NCI-H146 treated with DMSO at 0.1 percent for 48 hours (cell line): ENCODE measurements around the gene CBX7.

Experiments used
- DNase-seq: peaks from one replicate; lab custom pipeline; 2025; ENCODE audit not compliant: unreplicated experiment; lab: John Stamatoyannopoulos, UW

CBX7 gene

GRCh38 chr22:39128508-39128907, 24.0 kb downstream of the CBX7 start:
- no peak for DNase-seq

DNA sequence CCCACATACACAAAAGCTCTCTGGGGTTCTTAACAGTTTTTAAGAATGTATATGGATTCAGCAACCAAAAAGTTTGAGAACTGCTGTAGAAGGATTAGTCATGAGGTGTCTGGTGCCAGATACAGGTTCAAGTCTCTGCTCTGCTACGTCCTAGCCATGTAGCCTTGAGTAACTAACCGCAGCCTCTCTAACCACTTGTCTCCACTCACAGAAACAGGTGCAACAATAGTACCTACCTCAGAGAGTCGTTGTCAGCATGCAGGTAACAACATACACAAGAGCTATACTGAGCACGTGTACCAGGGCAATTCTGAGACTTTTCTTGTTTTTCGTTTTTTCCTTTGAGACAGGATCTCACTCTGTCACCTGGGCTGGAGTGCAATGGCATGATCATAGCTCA, 26.9 kb downstream of the CBX7 start:
- no peak for DNase-seq

DNA sequence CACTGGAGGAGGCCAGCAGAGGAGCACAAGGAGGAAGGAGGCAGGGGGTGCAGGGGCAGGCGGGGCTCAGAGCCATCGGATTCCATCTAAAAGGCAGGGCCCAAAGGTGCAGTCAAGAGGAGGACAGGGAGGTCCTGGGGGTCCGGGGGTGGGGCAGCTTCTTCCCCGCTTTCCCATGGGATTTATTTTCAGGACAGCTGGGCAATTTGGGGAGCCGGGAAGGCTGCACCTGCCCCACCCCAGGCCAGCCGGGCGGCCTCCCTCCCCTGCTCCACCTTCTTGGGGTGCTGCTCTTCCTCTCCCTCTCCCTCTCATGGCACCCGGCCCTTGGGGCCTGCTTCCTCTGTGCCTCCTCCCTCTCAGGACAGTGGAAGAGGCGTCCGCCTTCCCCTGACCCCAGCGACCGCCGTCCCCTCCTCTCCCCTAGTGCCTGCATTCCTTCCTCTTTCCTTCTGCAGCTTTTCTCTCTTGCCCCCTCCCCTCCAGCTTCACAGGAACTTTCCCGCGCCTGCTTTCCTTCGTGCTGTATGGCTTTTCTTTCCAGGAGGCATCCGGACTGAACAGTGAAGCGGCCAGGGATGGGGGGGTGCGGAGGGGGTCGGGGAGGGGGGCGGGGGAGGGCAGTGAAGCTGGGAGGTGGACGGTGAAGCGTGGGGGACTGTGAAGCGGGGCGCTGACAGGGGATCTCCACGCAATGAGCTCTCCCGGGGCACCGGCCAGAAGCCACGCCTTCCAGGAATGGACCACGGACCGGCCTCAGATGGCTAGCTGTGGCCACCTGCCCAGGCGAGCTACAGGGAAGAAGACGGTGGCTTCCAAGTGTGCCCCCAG, 28.5 kb downstream of the CBX7 start:
- no peak for DNase-seq

DNA sequence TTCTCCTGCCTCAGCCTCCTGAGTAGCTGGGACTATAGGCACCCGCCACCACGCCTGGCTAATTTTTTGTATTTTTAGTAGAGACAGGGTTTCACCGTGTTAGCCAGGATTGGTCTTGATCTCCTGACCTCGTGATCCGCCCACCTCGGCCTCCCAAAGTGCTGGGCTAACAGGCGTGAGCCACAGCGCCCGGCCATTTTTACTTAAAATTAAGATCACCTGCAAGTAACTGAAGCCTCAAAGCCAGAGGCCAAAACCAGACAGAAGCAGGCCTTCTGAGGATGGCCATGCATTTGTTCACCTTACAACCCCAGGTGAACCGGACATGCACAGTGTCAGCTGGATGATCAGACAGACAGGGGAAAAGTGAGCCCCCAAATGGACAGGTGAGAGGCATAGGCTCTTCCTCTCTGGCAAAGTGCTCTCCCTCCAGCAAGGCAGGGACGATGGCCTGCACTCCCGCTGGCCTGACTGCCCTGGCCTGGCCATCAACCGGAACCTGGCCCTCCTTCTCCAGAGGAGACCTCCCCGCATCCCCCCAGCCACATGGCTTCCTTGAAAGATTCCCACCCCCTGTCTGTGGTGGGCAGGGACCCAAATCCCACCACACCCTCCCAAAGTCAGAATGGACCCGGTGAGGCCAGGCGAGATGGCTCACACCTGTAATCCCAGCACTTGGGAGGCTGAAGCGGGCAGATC, 29.6 kb downstream of the CBX7 start:
- no peak for DNase-seq

- no peak for DNase-seq
Observed at GRCh38 chr22:39120983-39121382, 31.5 kb downstream of the CBX7 start.

DNA sequence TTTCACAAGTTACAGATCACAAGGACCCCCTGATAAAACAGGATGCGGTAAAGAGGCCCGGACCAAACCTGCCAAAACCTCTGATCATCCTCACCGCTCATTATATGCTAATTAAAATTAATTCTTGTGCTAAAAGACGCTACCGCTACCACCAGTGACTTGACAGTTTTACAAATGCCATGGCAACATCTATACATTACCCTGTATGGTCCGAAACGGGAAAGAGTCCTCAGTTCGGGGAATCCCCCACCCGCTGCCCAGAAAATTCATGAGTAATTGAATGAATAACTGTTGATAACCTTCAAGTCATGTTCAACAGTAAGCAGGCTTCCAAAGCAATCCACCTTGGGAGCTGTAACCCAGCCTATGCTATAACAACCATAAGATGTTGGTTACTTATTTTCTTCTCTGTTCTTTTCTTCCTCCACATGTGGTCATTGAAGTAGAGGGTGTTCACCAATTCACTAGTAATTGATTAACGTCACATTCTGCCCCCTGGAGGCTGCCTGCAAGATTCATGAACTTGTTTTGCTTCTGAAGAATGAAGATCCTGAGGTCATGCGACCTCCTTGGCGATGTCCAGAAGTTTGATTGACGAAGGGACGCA, 34.8 kb downstream of the CBX7 start:
- DNase-seq = no peak

- DNase-seq = no peak
Observed at GRCh38 chr22:39115977-39116621, 36.4 kb downstream of the CBX7 start.

- no peak for DNase-seq
Observed at GRCh38 chr22:39115570-39115969, 36.9 kb downstream of the CBX7 start.

- DNase-seq = no peak
Observed at GRCh38 chr22:39114112-39114511, 38.4 kb downstream of the CBX7 start.

- no peak for DNase-seq
Observed at GRCh38 chr22:39110631-39111561, 41.6 kb downstream of the CBX7 start.

GRCh38 chr22:39109361-39109760, 43.1 kb downstream of the CBX7 start:
- DNase-seq = no peak

DNA sequence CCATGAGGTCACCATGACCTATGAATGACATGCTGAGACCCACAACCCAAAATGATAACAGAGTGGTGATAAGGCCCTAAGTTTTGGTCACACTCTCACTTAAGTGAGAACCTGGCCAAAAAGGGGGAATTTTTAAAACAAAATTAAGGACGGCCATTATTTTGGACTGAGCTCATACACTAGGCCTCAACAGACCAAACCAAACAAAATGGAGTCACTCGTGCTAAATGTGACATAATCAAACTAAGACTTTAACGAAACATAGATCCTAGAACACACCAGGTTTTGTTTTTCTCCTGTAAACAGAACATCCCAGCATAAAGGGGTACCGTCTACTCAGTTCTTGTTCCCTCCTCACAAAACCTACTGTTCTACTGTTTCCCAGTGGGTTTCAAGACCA, 44.0 kb downstream of the CBX7 start:
- no peak for DNase-seq

GRCh38 chr22:39106326-39106725, 46.2 kb downstream of the CBX7 start:
- no peak for DNase-seq

DNA sequence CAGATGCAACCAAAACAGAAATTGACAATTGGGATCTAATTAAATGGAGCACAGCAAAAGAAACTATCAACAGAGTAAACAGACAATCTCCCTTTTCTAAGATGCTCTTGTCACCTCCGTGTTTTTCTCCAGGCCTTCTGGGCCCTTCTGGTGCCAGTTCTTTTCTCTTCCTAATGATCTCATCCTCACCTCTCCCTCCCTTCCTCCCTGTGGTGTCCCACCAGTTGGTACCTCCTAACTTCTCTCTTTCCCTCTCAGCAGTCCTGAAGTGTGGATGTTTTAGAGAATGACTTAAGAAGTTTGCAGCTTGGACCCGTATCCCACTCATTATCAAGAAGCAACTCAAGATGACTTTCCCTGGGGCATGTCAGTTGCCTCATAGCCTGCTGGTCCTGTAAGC, 49.0 kb downstream of the CBX7 start:
- DNase-seq = no peak

- no peak for DNase-seq
Observed at GRCh38 chr22:39101226-39101625, 51.3 kb downstream of the CBX7 start.

GRCh38 chr22:39098576-39098975, 53.9 kb downstream of the CBX7 start:
- no peak for DNase-seq

DNA sequence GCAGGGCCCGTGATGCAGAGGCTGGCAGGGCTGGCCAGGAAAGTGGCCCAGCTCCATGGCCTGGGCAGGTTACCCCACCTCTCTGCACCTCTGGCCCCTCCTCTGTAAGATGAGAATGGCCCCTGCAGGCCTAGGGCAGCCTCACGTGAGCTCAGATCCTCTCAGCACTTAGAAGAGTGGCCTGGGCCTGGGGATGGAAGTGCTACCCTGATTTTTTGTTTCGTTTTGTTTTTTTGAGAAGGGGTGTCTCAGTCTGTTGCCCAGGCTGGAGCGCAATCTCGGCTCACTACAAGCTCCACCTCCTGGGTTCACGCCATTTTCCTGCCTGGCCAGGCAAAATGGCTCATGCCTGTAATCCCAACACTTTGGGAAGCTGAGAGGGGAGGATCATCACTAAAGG, 54.5 kb downstream of the CBX7 start:
- DNase-seq = no peak

DNA sequence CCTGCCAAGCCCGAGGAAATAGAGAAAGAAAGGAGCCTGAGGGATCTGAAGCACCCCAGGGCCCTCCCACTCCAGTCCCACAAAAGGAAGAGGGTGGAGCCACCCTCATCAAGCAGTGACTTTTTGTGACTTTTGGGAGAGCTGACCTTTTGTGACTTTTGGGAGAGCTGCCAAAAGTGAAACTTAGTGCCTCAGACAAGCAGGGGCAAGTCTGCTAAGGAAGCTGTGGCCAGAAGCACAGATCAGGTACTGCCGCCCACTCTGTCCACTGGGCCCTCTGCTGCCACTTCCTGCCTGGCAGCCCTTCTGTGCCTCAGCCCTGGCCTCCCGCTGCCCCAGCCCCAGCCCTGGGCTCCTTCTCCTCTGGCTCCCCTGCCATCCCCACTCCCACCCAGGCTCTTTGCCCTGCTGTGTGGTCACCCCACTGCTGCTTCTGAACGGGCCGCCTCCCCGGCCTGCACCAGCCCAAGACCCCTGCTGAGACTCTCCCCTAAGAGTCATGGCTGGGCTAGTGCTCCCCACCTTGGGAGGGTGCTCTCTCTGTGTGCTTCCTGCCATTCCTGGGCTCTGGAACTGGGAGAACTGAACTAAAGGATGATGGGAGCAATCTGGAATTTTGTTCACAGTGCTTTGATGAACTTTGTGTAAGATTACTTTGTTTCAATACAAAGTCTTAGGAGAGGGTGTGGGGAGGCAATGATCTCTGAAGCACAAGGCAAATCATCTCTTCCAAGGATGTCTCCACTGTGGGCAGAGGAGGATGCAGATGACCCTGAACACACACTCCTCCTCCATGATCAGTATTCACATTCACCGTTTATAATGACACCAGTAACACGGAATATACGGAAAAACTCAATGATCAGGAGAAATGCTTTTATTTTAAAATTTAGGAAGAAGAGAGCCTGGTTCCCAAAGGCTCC, 55.1 kb downstream of the CBX7 start, which contains the start of gene APOBEC3H:
TSS of gene APOBEC3H (plus strand) at position 147 of the 923 bp plus-strand sequence. CDS start 3,035 bp downstream, outside the sequence.
- DNase-seq = no peak

GRCh38 chr22:39095971-39096370, 56.5 kb downstream of the CBX7 start:
- no peak for DNase-seq
